Chondrocyte (in vitro differentiated cells): ENCODE results near the gene NTSR1. TPM values are rescaled to one million over a fixed set of nuclear protein-coding genes. Genes with fewer than 3 reads are reported as not detected.

Experiments
- DNase-seq: peaks from one replicate; pipeline ENCODE4 v3.0.0; 2021; ENCODE audit warnings: mixed read lengths, low spot score
- H3K27ac Mint-ChIP-seq: one replicate; pipeline ENCODE4 v1.8.0; 2021; ENCODE audit warnings: mild to moderate bottlenecking, moderate library complexity, mixed read lengths; ENCODE audit not compliant: unreplicated experiment
- H3K27me3 Mint-ChIP-seq: 2 replicates; pipeline ENCODE4 v1.8.0; 2021; ENCODE audit warnings: low read depth, mixed read lengths
- H3K36me3 Mint-ChIP-seq: 2 replicates; pipeline ENCODE4 v1.8.0; 2021; ENCODE audit warnings: low read depth, mixed read lengths
- H3K4me1 Mint-ChIP-seq: 2 replicates; pipeline ENCODE4 v1.8.0; 2021; ENCODE audit warnings: low read depth, mild to moderate bottlenecking, mixed read lengths
- H3K4me3 Mint-ChIP-seq: one replicate; pipeline ENCODE4 v1.8.0; 2021; ENCODE audit warnings: mild to moderate bottlenecking, moderate library complexity, mixed read lengths; ENCODE audit not compliant: unreplicated experiment
- H3K9me3 Mint-ChIP-seq: 2 replicates; pipeline ENCODE4 v1.8.0; 2021; ENCODE audit warnings: low read depth, mixed read lengths
- total RNA-seq: library from RNA; stranded (reverse); gene quantifications from 3 replicates; pipeline ENCODE4 v1.2.1, GENCODE V29; 2021
- TF ChIP-seq, protein P1 (sequence below): fragments of 200-600 bp; sonication (generic); IDR thresholded peaks from 2 replicates; pipeline ENCODE4 v1.5.0; 2021; ENCODE audit warnings: antibody characterized with exemption, mild to moderate bottlenecking, moderate library complexity

NTSR1 gene
- total RNA-seq, 1 donor from 2014 or later = not detected

DNA sequence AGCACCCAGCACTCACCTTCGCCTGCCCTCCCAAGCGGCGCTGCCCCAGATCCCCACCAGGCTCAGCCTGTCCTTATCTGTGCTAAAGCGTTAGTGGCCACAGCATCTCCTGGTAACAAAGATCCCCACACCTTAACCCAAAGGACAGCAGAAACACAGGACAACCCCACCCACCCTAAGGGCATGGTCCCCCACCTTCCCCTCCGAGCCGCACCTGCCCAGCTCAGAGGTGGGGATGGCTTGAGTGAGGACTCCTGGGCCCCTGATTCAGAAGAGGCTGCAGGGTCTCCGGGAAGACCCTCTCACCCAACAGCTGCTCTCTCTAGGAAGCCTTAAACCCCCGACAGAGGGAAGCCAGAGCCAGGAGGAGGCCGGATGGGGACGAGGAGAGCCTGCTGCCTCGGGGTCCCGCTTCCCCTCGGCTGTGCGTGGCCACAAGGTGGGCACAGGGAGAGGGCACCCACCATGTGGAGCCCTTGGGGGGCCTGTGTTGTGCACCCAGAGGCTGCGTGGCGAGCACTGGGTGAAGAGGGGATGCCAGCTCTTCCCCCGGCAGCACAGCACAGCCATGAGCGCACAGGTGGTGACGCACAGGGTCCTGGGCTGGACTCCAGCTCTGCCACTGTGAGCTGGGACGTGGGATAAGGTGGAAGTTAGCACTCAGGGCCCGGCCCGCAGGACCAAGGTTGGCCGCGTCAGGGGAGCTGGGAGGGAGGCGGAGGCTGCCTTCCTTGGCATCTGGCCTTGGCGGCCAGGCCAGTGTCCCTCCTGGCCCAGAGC lies 55.7 kb downstream of the NTSR1 start:
- Mint-ChIP-seq H3K27ac (no peak overlapping the region), H3K4me3 (no peak overlapping the region), H3K27me3 (peaks cover 11% of the 10 kb centered on the region), H3K9me3 (no peaks in the 10 kb centered on the region), H3K36me3 (no peaks in the 10 kb centered on the region), H3K4me1 (peaks cover 10% of the 10 kb centered on the region)
- TF ChIP-seq, protein P1, sequence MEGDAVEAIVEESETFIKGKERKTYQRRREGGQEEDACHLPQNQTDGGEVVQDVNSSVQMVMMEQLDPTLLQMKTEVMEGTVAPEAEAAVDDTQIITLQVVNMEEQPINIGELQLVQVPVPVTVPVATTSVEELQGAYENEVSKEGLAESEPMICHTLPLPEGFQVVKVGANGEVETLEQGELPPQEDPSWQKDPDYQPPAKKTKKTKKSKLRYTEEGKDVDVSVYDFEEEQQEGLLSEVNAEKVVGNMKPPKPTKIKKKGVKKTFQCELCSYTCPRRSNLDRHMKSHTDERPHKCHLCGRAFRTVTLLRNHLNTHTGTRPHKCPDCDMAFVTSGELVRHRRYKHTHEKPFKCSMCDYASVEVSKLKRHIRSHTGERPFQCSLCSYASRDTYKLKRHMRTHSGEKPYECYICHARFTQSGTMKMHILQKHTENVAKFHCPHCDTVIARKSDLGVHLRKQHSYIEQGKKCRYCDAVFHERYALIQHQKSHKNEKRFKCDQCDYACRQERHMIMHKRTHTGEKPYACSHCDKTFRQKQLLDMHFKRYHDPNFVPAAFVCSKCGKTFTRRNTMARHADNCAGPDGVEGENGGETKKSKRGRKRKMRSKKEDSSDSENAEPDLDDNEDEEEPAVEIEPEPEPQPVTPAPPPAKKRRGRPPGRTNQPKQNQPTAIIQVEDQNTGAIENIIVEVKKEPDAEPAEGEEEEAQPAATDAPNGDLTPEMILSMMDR = no peak
- DNase-seq = peak; percentile 74

DNA sequence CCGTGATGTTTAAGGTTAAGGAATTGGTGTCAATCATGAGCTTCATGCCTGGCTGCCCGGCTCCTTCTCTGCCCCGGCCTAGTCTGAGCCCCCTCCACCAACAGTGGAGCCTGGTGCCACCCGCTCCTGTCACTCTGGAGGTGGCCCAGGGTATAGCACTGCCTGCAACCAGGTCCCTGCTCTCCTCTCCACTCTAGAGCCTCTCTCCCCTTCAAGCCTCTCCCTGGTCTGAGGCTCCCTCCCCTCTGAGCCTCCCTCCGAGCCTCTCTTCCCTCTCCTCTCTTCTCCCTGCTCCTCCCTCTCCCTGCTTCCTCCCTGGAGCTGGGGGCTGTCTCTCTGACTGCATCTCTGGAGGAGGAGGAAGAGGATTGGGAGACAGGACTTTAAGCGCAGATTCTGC lies 56.4 kb downstream of the NTSR1 start:
- no peak overlapping the region for H3K4me3 Mint-ChIP-seq

DNA sequence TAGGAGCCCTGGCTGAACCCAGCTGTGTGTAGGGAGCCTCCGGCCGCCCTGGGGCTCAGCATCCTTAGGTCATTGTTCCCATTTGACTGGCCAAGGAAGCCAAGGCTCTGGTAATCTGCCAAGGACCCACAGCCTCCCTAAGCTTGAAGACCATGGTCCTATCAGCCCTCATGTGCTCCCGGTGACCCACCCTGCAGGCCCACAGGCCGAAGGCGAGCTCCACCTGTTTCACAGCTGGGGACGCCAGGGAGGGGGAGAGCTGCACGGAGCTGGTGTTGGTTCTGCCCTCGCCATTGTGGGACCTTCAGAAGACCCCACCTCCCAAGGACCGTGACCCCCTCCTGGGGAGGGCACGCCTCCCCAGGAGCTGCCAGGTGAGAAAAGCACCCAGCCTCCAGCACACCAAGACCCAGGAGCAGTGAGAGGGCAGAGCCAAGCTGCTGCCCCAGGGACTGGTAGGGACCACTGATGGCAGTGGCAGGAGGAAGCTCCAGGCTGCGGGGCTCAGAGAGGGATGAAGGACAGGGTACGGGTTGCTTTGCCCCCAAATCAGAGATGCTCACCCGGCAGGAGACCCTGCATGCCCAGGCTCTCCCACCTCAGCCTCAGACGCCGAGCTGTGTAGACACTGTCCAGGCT lies 56.9 kb downstream of the NTSR1 start:
- no peak overlapping the region for H3K4me3 Mint-ChIP-seq
- TF ChIP-seq, protein P1 = no peak
- DNase-seq = peak; percentile 60
- no peaks in the 10 kb centered on the region for H3K9me3 Mint-ChIP-seq
- peaks cover 9% of the 10 kb centered on the region for H3K27me3 Mint-ChIP-seq
- H3K27ac Mint-ChIP-seq = no peak overlapping the region
- H3K36me3 Mint-ChIP-seq = no peaks in the 10 kb centered on the region
- H3K4me1 Mint-ChIP-seq = peaks cover 10% of the 10 kb centered on the region

More for the DNA sequence above, 56.4 kb downstream of the NTSR1 start:
- DNase-seq = no peak
- H3K27ac Mint-ChIP-seq = no peak overlapping the region
- no peaks in the 10 kb centered on the region for H3K36me3 Mint-ChIP-seq
- H3K4me1 Mint-ChIP-seq = peaks cover 10% of the 10 kb centered on the region
- TF ChIP-seq, protein P1 = no peak
- H3K9me3 Mint-ChIP-seq = no peaks in the 10 kb centered on the region
- H3K27me3 Mint-ChIP-seq = peaks cover 9% of the 10 kb centered on the region

DNA sequence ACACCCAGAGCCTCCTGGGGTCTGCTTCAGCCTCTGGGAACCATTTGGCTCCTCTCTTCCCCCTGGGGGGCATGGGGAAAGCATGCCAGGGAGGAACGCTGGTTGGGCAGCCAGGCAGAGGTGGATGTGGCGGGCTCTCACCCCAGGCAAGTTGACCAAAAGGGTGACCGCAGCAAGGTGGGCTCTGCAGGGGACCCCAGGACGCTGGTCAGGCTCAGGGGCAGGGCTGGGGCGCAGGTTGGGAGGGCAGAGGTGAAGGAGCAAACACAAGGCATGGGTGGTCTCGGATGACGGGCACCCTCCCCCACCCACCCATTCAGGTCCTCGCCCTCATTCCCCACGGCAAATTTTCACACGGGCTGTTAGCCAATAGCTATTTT lies 57.4 kb downstream of the NTSR1 start:
- H3K4me3 Mint-ChIP-seq = no peak overlapping the region
- no peaks in the 10 kb centered on the region for H3K36me3 Mint-ChIP-seq
- peaks cover 9% of the 10 kb centered on the region for H3K27me3 Mint-ChIP-seq
- DNase-seq = peak; percentile 84
- TF ChIP-seq, protein P1 = no peak
- no peak overlapping the region for H3K27ac Mint-ChIP-seq
- H3K4me1 Mint-ChIP-seq = peaks cover 10% of the 10 kb centered on the region
- no peaks in the 10 kb centered on the region for H3K9me3 Mint-ChIP-seq

DNA sequence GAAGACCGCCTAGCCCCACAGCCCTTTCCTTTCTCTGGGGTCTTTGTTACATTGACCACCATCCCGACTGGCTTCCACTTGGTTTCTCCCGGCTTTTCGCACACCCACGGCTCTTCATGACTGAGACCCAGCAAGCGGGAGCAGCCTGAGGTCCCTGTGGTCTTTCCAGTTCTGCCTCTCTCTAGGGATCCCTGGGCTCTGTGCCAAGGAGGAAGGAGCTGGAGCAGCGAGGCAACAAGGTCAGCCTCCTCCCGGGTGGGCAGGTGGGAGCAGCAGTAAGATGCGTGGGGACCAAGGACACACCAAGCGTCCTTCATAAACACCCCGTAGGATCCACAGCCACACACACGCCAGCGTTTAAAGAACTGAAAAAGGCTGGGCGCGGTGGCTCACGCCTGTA lies 58.1 kb downstream of the NTSR1 start:
- H3K9me3 Mint-ChIP-seq = no peaks in the 10 kb centered on the region
- no peaks in the 10 kb centered on the region for H3K36me3 Mint-ChIP-seq
- H3K4me3 Mint-ChIP-seq = no peak overlapping the region
- H3K27ac Mint-ChIP-seq = no peak overlapping the region
- H3K4me1 Mint-ChIP-seq = peaks cover 10% of the 10 kb centered on the region
- peak; percentile 56 for DNase-seq
- TF ChIP-seq, protein P1 = no peak
- peaks cover 9% of the 10 kb centered on the region for H3K27me3 Mint-ChIP-seq
